Gastroesophageal sphincter (tissue), 3 donors: ENCODE measurements around the gene GAS1.

Source experiments
- CTCF ChIP-seq, 4 experiments: fragments of 200-600 bp in 2 of 4; fragments of 450-650 bp in 2 of 4; sonication (generic) in 1 of 4; IDR thresholded peaks; one replicate each; pipeline ENCODE4 v1.5.1; 2017 to 2019; ENCODE audit warnings: antibody characterized with exemption in 4 of 4, mild to moderate bottlenecking in 2 of 4, moderate library complexity in 2 of 4
- POLR2A ChIP-seq, 2 donors: fragments of 450-650 bp; IDR thresholded peaks; one replicate each; pipeline ENCODE4 v1.6.1; 2017; ENCODE audit warnings: antibody characterized with exemption in 2 of 2, mild to moderate bottlenecking in 2 of 2, moderate library complexity in 1 of 2
- POLR2AphosphoS5 ChIP-seq: sonication (generic); formaldehyde crosslinking; IDR thresholded peaks from one replicate; pipeline ENCODE4 v1.6.1; 2017; ENCODE audit warnings: antibody characterized with exemption

GRCh38 chr9:86909388-86909787, 37.9 kb downstream of the GAS1 start:
- TF ChIP-seq POLR2A (IDR thresholded peaks at IDR 0.05) (no peak), CTCF (IDR thresholded peaks at IDR 0.05) (no peak), POLR2AphosphoS5 (no peak)
